Endothelial cell of umbilical vein (primary cell): ENCODE results near the gene CEACAM7. TPM values are rescaled to one million over a fixed set of nuclear protein-coding genes. Genes with fewer than 3 reads are reported as not detected.

ENCODE experiments used
- BruUV-seq: library from RNA; stranded (reverse); fragments of 400-500 nt; replicated peaks from 2 replicates; lab custom pipeline; 2021; lab: Mats Ljungman, UMichigan
- CTCF ChIA-PET: fragments of 300-600, 350-600 bp; sonication (Branson Sonifier 250); formaldehyde crosslinking; loops from one replicate; lab custom pipeline; 2021; ENCODE audit warnings: antibody characterized with exemption, inconsistent platforms; lab: Charles Lee
- POLR2A ChIA-PET: fragments of 300-600, 350-600 bp; sonication (Branson Sonifier 250); formaldehyde crosslinking; loops from one replicate; lab custom pipeline; 2021; ENCODE audit warnings: antibody characterized with exemption, inconsistent platforms; lab: Charles Lee
- DNase-seq: peaks from one replicate; pipeline ENCODE4 v3.0.0-alpha.2; 2011; ENCODE audit warnings: low read depth, low spot score
- FAIRE-seq: peaks from 2 replicates; lab custom pipeline; 2011; peaks lifted over from hg19 to GRCh38; lab: Jason Lieb, UNC
- H2AFZ ChIP-seq: 2 replicates; pipeline ENCODE4 v1.6.0; 2012; ENCODE audit warnings: low read depth, low read length, control low read depth, inconsistent platforms
- H3K27ac ChIP-seq: 2 replicates; pipeline ENCODE4 v1.5.1; 2011; ENCODE audit warnings: low read depth, mild to moderate bottlenecking, control low read depth, low read length, moderate library complexity; ENCODE audit not compliant: insufficient read depth
- H3K27me3 ChIP-seq, 2 experiments: 2 replicates each; pipeline versions ENCODE4 v1.6.0 to v1.6.1; 2011; ENCODE audit warnings: low read length in 2 of 2, mixed read lengths in 1 of 2; ENCODE audit not compliant: control insufficient read depth in 2 of 2, insufficient read depth in 2 of 2
- H3K36me3 ChIP-seq, 2 experiments: 2 replicates in 1 of 2; 3 replicates in 1 of 2; pipeline ENCODE4 v1.5.1; 2011; ENCODE audit warnings: low read length in 2 of 2, mild to moderate bottlenecking in 1 of 2, moderate library complexity in 1 of 2; ENCODE audit not compliant: control insufficient read depth in 2 of 2, insufficient read depth in 2 of 2; ENCODE audit errors: extremely low read depth in 1 of 2
- H3K4me1 ChIP-seq: 3 replicates; pipeline ENCODE4 v1.5.1; 2011; ENCODE audit warnings: mild to moderate bottlenecking, low read length; ENCODE audit not compliant: control insufficient read depth, insufficient read depth; ENCODE audit errors: extremely low read depth
- H3K4me2 ChIP-seq: 2 replicates; pipeline ENCODE4 v1.6.1; 2011; ENCODE audit warnings: low read length, control low read depth, mixed read lengths; ENCODE audit not compliant: insufficient read depth
- H3K4me3 ChIP-seq, 3 experiments: fragments of 200-600 bp in 1 of 3; sonication (generic), shearing (Covaris generic) in 1 of 3; replicated peaks in 1 of 3; 2 replicates each; pipeline ENCODE4 v1.5.1; 2011 to 2016; ENCODE audit warnings: control low read depth in 3 of 3, low read length in 3 of 3, mild to moderate bottlenecking in 2 of 3, inconsistent platforms in 1 of 3, low read depth in 1 of 3, moderate library complexity in 1 of 3; ENCODE audit not compliant: insufficient read depth in 1 of 3
- H3K79me2 ChIP-seq: 2 replicates; pipeline ENCODE4 v1.6.0; 2012; ENCODE audit warnings: low read length, inconsistent platforms; ENCODE audit not compliant: control insufficient read depth, insufficient read depth
- H3K9ac ChIP-seq: replicated peaks from 2 replicates; pipeline ENCODE3; 2011; ENCODE audit warnings: low read length, control low read depth; ENCODE audit not compliant: insufficient read depth; ENCODE audit errors: extremely low read depth
- H3K9me1 ChIP-seq: replicated peaks from 3 replicates; pipeline ENCODE4 v1.6.0; 2011; ENCODE audit warnings: mild to moderate bottlenecking, low read length; ENCODE audit not compliant: control insufficient read depth, insufficient read depth; ENCODE audit errors: extremely low read depth
- H3K9me3 ChIP-seq: replicated peaks from 2 replicates; pipeline ENCODE4 v1.5.1; 2012; ENCODE audit warnings: low read length, inconsistent platforms; ENCODE audit not compliant: control insufficient read depth, insufficient read depth
- H4K20me1 ChIP-seq: replicated peaks from 2 replicates; pipeline ENCODE3; 2011; ENCODE audit warnings: mild to moderate bottlenecking, low read length; ENCODE audit not compliant: control insufficient read depth, insufficient read depth; ENCODE audit errors: extremely low read depth
- EZH2 ChIP-seq: IDR thresholded peaks from 2 replicates; pipeline ENCODE4 v1.6.1; 2012; ENCODE audit warnings: borderline replicate concordance, low read depth, mild to moderate bottlenecking, moderate library complexity, low read length, inconsistent platforms; ENCODE audit not compliant: severe bottlenecking
- GATA2 ChIP-seq: IDR thresholded peaks from 2 replicates; pipeline ENCODE4 v1.7.0; 2011; ENCODE audit warnings: low read depth, mild to moderate bottlenecking, moderate library complexity, mixed read lengths, low read length; ENCODE audit not compliant: insufficient read length, insufficient read depth
- MYC ChIP-seq: IDR thresholded peaks from one replicate; pipeline ENCODE4 v1.6.1; 2011; ENCODE audit warnings: mild to moderate bottlenecking, low read depth, low read length
- dilution Hi-C: fragments of 300-500 bp; cut with MboI; formaldehyde crosslinking; loops from one replicate; pipeline ENCODE4 v1.15.0; 2019; ENCODE audit warnings: low sequenced_read_pairs; ENCODE audit not compliant: extremely low pct_ligation_motif_present
- intact Hi-C: fragments of 100-400 bp; cut with micrococcal nuclease; formaldehyde crosslinking; loops from one replicate; pipeline ENCODE4 v1.10.0; 2022
- polyA plus RNA-seq, 4 experiments: library from polyadenylated mRNA; depleted of rRNA in 3 of 4; stranded (reverse) in 3 of 4; unstranded in 1 of 4; fragments of >200 nt; gene quantifications; 2 replicates each; pipeline versions ENCODE4 v1.2.1 to v1.2.3, GENCODE V29; 2011 to 2012; ENCODE audit warnings: missing spikeins in 1 of 4
- total RNA-seq: library from RNA; stranded (reverse); gene quantifications from 2 replicates; pipeline ENCODE4 v1.2.3, GENCODE V29; 2021
- TF ChIP-seq, protein P1 (sequence below), 2 donors: IDR thresholded peaks; 1 replicate in 1 of 2; 2 replicates in 1 of 2; pipeline ENCODE4 v1.5.1; 2011; ENCODE audit warnings: low read length in 2 of 2, mild to moderate bottlenecking in 2 of 2, moderate library complexity in 2 of 2, control low read depth in 1 of 2, inconsistent platforms in 1 of 2, low read depth in 1 of 2; ENCODE audit not compliant: insufficient read depth in 1 of 2; ENCODE audit errors: extremely low read depth in 1 of 2

CEACAM7 gene
- total and polyA plus RNA-seq, 2 donors (not counting 3 experiments of a cell fraction or from before 2014, with no cell fraction given) = 0.03 TPM; not detected in 1

- POLR2A ChIA-PET = no interaction called here
- H2AFZ ChIP-seq = no peak overlapping the region
- intact Hi-C loops = no loop called here
Observed at GRCh38 chr19:41700381-41701195, 12.5 kb upstream of the CEACAM7 start.

DNA sequence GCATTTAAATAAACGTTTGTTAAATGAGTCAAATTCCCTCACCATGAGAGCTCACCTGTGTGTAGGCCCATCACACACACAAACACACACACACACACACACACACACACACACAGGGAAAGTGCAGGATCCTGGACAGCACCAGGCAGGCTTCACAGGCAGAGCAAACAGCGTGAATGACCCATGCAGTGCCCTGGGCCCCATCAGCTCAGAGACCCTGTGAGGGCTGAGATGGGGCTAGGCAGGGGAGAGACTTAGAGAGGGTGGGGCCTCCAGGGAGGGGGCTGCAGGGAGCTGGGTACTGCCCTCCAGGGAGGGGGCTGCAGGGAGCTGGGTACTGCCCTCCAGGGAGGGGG lies 11.9 kb upstream of the CEACAM7 start:
- Histone ChIP-seq H3K4me2 (no peak overlapping the region), H3K4me3 (no peak overlapping the region), H4K20me1 (no peaks in the 10 kb centered on the region), H3K36me3 (no peaks in the 10 kb centered on the region), H3K79me2 (no peaks in the 10 kb centered on the region), H3K27ac (no peak overlapping the region), H3K9me1 (no peaks in the 10 kb centered on the region), H3K27me3 (no peaks in the 10 kb centered on the region), H2AFZ (no peak overlapping the region), H3K9ac (no peak overlapping the region), H3K9me3 (no peaks in the 10 kb centered on the region), H3K4me1 (no peaks in the 10 kb centered on the region)
- intact Hi-C loops = no loop called here
- no peak for DNase-seq
- TF ChIP-seq MYC (no peak), EZH2 (no peak)
- TF ChIP-seq, protein P1, sequence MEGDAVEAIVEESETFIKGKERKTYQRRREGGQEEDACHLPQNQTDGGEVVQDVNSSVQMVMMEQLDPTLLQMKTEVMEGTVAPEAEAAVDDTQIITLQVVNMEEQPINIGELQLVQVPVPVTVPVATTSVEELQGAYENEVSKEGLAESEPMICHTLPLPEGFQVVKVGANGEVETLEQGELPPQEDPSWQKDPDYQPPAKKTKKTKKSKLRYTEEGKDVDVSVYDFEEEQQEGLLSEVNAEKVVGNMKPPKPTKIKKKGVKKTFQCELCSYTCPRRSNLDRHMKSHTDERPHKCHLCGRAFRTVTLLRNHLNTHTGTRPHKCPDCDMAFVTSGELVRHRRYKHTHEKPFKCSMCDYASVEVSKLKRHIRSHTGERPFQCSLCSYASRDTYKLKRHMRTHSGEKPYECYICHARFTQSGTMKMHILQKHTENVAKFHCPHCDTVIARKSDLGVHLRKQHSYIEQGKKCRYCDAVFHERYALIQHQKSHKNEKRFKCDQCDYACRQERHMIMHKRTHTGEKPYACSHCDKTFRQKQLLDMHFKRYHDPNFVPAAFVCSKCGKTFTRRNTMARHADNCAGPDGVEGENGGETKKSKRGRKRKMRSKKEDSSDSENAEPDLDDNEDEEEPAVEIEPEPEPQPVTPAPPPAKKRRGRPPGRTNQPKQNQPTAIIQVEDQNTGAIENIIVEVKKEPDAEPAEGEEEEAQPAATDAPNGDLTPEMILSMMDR (IDR thresholded peaks at IDR 0.05; ENCODE audit: extremely low read depth in 1 of 2, insufficient read depth in 1 of 2, low read depth in 1 of 2, low read length in 2 of 2) = no peak
- no peak for FAIRE-seq
- ChIA-PET CTCF (interaction anchor here (1.2 kb wide), 1 partner anchor 58 kb away, joined by 4 read pairs; no protein-coding TSS in a partner anchor), POLR2A (no interaction called here)
- dilution Hi-C loops = no loop called here
- no TSS peak for BruUV-seq

More at GRCh38 chr19:41700381-41701195, 12.5 kb upstream of the CEACAM7 start:
- DNase-seq (no peak), FAIRE-seq (no peak)
- Histone ChIP-seq H3K27me3 (no peaks in the 10 kb centered on the region), H3K9me3 (no peaks in the 10 kb centered on the region), H3K4me1 (no peaks in the 10 kb centered on the region), H3K36me3 (no peaks in the 10 kb centered on the region), H3K9ac (no peak overlapping the region), H4K20me1 (no peaks in the 10 kb centered on the region), H3K4me2 (no peak overlapping the region), H3K4me3 (no peak overlapping the region), H3K27ac (no peak overlapping the region), H3K79me2 (no peaks in the 10 kb centered on the region), H3K9me1 (no peaks in the 10 kb centered on the region)
- dilution Hi-C loops = no loop called here
- BruUV-seq = no TSS peak
- no peak for TF ChIP-seq MYC
- TF ChIP-seq GATA2 = no peak
- CTCF ChIA-PET = interaction anchor here (1.2 kb wide), 3 partner anchors 9 to 59 kb away, joined by 3 to 4 read pairs (median 3); no protein-coding TSS in a partner anchor
